KMS-11 (cell line): ENCODE data around the gene ROS1.

Experiments used
- H2AFZ ChIP-seq: fragments of 200-600 bp; sonication (generic); 2 replicates; pipeline ENCODE4 v1.6.1; 2016; ENCODE audit warnings: antibody characterized with exemption, mixed run types, low read depth
- H3K27ac ChIP-seq: fragments of 200-600 bp; sonication (generic); 2 replicates; pipeline ENCODE4 v1.6.1; 2016; ENCODE audit warnings: mild to moderate bottlenecking, mixed run types
- H3K27me3 ChIP-seq: fragments of 200-600 bp; sonication (generic); 2 replicates; pipeline ENCODE4 v1.6.1; 2017; ENCODE audit warnings: mild to moderate bottlenecking, low read depth, mixed run types, moderate library complexity; ENCODE audit not compliant: insufficient read depth
- H3K36me3 ChIP-seq: fragments of 200-600 bp; sonication (generic); 2 replicates; pipeline ENCODE4 v1.6.1; 2017; ENCODE audit warnings: mild to moderate bottlenecking, mixed run types; ENCODE audit not compliant: insufficient read depth
- H3K4me1 ChIP-seq: fragments of 200-600 bp; sonication (generic); 2 replicates; pipeline ENCODE4 v1.6.1; 2016; ENCODE audit warnings: mild to moderate bottlenecking, low read depth, mixed run types; ENCODE audit not compliant: poor library complexity, severe bottlenecking
- H3K4me2 ChIP-seq: fragments of 200-600 bp; sonication (generic); 2 replicates; pipeline ENCODE4 v1.7.0; 2016; ENCODE audit warnings: mild to moderate bottlenecking, mixed run types
- H3K4me3 ChIP-seq: fragments of 200-600 bp; sonication (generic); IDR thresholded peaks from 2 replicates; pipeline ENCODE4 v1.6.1; 2017; ENCODE audit warnings: low read depth, low read length, mixed read lengths; ENCODE audit not compliant: insufficient read depth
- H3K79me2 ChIP-seq: fragments of 200-600 bp; sonication (generic); 2 replicates; pipeline ENCODE4 v1.6.1; 2016; ENCODE audit warnings: low read depth, mixed run types; ENCODE audit not compliant: insufficient read depth
- H3K9ac ChIP-seq: fragments of 200-600 bp; sonication (generic); 2 replicates; pipeline ENCODE4 v1.6.1; 2016; ENCODE audit warnings: mild to moderate bottlenecking, mixed run types
- H4K20me1 ChIP-seq: fragments of 200-600 bp; sonication (generic); 2 replicates; pipeline ENCODE4 v1.6.1; 2016; ENCODE audit warnings: mild to moderate bottlenecking, mixed run types; ENCODE audit not compliant: insufficient read depth
- TF ChIP-seq, protein P1 (sequence below): fragments of 200-600 bp; sonication (generic); conservative IDR thresholded peaks from 2 replicates; pipeline ENCODE4 v1.6.1; 2017; ENCODE audit warnings: low read depth, mild to moderate bottlenecking, antibody characterized with exemption, low read length, moderate library complexity, mixed read lengths

The ROS1 gene

GRCh38 chr6:117354671-117355070 is 71.1 kb downstream of the ROS1 start:
- Histone ChIP-seq H3K36me3 (no peaks in the 10 kb centered on the region), H2AFZ (no peak overlapping the region), H3K27me3 (no peaks in the 10 kb centered on the region), H3K4me1 (no peaks in the 10 kb centered on the region), H4K20me1 (no peaks in the 10 kb centered on the region), H3K79me2 (no peaks in the 10 kb centered on the region), H3K4me3 (no peak overlapping the region), H3K4me2 (no peak overlapping the region), H3K27ac (no peak overlapping the region), H3K9ac (no peak overlapping the region)
- TF ChIP-seq, protein P1, sequence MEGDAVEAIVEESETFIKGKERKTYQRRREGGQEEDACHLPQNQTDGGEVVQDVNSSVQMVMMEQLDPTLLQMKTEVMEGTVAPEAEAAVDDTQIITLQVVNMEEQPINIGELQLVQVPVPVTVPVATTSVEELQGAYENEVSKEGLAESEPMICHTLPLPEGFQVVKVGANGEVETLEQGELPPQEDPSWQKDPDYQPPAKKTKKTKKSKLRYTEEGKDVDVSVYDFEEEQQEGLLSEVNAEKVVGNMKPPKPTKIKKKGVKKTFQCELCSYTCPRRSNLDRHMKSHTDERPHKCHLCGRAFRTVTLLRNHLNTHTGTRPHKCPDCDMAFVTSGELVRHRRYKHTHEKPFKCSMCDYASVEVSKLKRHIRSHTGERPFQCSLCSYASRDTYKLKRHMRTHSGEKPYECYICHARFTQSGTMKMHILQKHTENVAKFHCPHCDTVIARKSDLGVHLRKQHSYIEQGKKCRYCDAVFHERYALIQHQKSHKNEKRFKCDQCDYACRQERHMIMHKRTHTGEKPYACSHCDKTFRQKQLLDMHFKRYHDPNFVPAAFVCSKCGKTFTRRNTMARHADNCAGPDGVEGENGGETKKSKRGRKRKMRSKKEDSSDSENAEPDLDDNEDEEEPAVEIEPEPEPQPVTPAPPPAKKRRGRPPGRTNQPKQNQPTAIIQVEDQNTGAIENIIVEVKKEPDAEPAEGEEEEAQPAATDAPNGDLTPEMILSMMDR, result no peak

- H3K4me3 ChIP-seq, result no peak overlapping the region
- TF ChIP-seq, protein P1, result peak; percentile 40
- no peaks in the 10 kb centered on the region for H4K20me1 ChIP-seq
- no peak overlapping the region for H3K4me2 ChIP-seq
- no peak overlapping the region for H2AFZ ChIP-seq
- no peaks in the 10 kb centered on the region for H3K36me3 ChIP-seq
- H3K9ac ChIP-seq, result no peak overlapping the region
- no peaks in the 10 kb centered on the region for H3K79me2 ChIP-seq
- H3K27ac ChIP-seq, result no peak overlapping the region
- H3K27me3 ChIP-seq, result no peaks in the 10 kb centered on the region
- H3K4me1 ChIP-seq, result no peaks in the 10 kb centered on the region
Measured at GRCh38 chr6:117352466-117353081, 73.2 kb downstream of the ROS1 start.

DNA sequence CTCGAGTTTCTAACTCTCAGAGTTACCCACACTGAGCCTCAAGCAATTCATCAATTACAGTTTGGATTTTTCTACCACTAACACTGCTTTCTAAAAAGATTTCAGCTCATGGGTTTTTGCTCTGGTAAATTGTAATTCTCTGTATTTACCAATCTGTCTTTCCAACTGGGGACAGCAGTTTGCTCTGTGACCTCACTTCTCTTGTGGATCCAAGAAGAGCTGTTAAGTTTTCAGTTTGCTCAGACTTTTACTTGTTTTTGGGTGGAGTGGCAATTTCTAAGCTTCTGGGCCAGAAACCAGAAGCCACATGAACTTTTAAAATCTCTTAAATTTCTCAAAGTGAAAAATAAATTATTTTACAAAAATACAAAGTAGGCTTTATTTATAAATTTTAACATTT is 74.2 kb downstream of the ROS1 start:
- Histone ChIP-seq H3K4me3 (no peak overlapping the region), H3K4me1 (no peaks in the 10 kb centered on the region), H4K20me1 (no peaks in the 10 kb centered on the region), H3K79me2 (no peaks in the 10 kb centered on the region), H3K9ac (no peak overlapping the region), H3K36me3 (no peaks in the 10 kb centered on the region), H3K27ac (no peak overlapping the region), H3K4me2 (no peak overlapping the region), H2AFZ (no peak overlapping the region), H3K27me3 (no peaks in the 10 kb centered on the region)
- TF ChIP-seq, protein P1, result no peak

GRCh38 chr6:117346142-117346930 is 79.4 kb downstream of the ROS1 start:
- Histone ChIP-seq H3K27me3 (no peaks in the 10 kb centered on the region), H4K20me1 (no peaks in the 10 kb centered on the region), H3K4me2 (no peak overlapping the region), H2AFZ (no peak overlapping the region), H3K9ac (no peak overlapping the region), H3K4me3 (no peak overlapping the region), H3K27ac (no peak overlapping the region), H3K36me3 (no peaks in the 10 kb centered on the region), H3K79me2 (no peaks in the 10 kb centered on the region), H3K4me1 (no peaks in the 10 kb centered on the region)
- TF ChIP-seq, protein P1, result peak; percentile 64
